ENCODE results near the gene IGFBP5. TPM values are rescaled to one million over a fixed set of nuclear protein-coding genes. Genes with fewer than 3 reads are reported as not detected.

Gene IGFBP5, protein sequence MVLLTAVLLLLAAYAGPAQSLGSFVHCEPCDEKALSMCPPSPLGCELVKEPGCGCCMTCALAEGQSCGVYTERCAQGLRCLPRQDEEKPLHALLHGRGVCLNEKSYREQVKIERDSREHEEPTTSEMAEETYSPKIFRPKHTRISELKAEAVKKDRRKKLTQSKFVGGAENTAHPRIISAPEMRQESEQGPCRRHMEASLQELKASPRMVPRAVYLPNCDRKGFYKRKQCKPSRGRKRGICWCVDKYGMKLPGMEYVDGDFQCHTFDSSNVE
- 0.13 to 0.20 TPM (median 0.16 TPM) in 5 replicates for total RNA-seq (2022; extraction: Qiagen RNA extraction)

DNA sequence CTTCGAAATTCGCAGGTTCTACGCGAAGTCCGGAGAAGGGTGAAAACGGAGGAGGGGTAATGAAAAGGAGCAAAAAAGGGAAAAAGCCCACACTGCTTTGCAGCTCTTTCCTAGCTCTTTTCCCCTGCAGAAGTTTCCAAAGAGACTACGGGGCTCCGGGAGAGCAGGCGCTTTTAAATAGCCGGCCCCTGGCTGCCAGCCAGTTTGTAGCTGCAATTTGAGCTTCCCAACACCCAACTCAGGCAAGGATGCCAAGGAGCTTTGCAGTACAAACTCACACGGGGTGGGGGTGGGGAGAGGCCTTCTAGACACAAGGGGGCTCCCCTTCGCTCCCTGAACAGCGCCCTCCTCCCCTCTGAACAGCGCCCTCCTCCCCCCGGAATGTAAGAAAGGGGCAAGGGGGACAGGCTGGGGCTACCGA lies at the start of gene IGFBP5:
IGFBP5 (minus strand) TSS at position 149 of the 421 bp plus-strand sequence. CDS start 774 bp downstream, outside the sequence.

DNA sequence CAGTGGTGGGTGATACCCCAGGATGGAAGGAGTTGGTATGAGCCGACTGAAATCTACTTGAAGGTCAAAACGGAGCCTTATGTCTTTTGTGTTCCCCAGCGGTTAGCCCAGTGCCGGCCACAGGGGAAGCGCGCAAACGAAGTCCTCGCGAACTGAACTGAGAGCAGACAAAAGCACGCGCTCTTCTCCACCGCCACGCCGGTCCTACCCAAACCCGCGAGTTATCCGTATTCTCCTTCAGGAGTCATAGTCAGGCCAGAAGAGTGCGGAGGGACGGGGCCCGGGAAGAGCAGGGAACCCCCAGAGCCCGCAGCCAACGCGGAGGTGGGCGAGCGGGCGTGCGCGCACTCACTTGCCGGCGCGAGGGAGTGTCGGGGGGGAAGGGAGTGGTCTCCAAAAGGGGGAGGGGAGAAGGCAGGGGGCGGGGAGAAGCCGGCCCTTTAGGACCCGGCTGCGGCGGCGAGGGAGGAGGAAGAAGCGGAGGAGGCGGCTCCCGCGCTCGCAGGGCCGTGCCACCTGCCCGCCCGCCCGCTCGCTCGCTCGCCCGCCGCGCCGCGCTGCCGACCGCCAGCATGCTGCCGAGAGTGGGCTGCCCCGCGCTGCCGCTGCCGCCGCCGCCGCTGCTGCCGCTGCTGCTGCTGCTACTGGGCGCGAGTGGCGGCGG lies 62.3 kb downstream of the IGFBP5 start, which contains the start of gene IGFBP2:
IGFBP2 (plus strand) TSS at position 469 of the 664 bp plus-strand sequence; CDS start at position 573, 104 bp downstream.

Other genes starting within 250 kb of the IGFBP5 start
- 4,774 to 5,345 TPM (median 5,014 TPM) in 5 replicates for gene RPL37A, start 196.7 kb downstream of the IGFBP5 start, total RNA-seq (2022; extraction: Qiagen RNA extraction)
- gene IGFBP2, start 62.1 kb downstream of the IGFBP5 start, total RNA-seq (2022; extraction: Qiagen RNA extraction) = 60.0 to 98.1 TPM (median 93.1 TPM) in 5 replicates
- not detected in 5 replicates for gene TNP1, start 164.5 kb upstream of the IGFBP5 start, total RNA-seq (2022; extraction: Qiagen RNA extraction)

All from A549 treated with AZD2906 at 1 μM for 4 hours (cell line).